Ovary (tissue), 9 donors: Measurements from ENCODE around the gene GRHL3. TPM values are rescaled to one million over a fixed set of nuclear protein-coding genes. Genes with fewer than 3 reads are reported as not detected.

Experiments
- DNase-seq, 5 donors: peaks; one replicate each; pipeline ENCODE4 v3.0.0-alpha.2; 2019 to 2020
- H3K27ac ChIP-seq, 2 donors: fragments of 200-600 bp; one replicate each; pipeline versions ENCODE4 v1.5.1 to v1.8.0; 2019 to 2022
- H3K27me3 ChIP-seq: fragments of 200-600 bp; one replicate; pipeline ENCODE4 v1.8.0; 2022
- H3K36me3 ChIP-seq: fragments of 200-600 bp; sonication (generic); one replicate; pipeline ENCODE4 v1.5.1; 2019
- H3K4me1 ChIP-seq: one replicate; pipeline ENCODE4 v1.8.1; 2013; ENCODE audit warnings: mild to moderate bottlenecking, moderate library complexity; ENCODE audit not compliant: insufficient read depth
- H3K4me3 ChIP-seq: fragments of 200-600 bp; sonication (generic); one replicate; pipeline ENCODE4 v1.5.1; 2017
- H3K9me3 ChIP-seq, 2 donors: fragments of 200-600 bp in 1 of 2; sonication (generic) in 1 of 2; one replicate each; pipeline versions ENCODE4 v1.5.1 to v1.8.1; 2013 to 2019; ENCODE audit warnings: mild to moderate bottlenecking in 1 of 2, moderate library complexity in 1 of 2
- EP300 ChIP-seq: sonication (generic); formaldehyde crosslinking; IDR thresholded peaks from one replicate; pipeline ENCODE4 v1.6.1; 2017; ENCODE audit warnings: antibody characterized with exemption
- POLR2A ChIP-seq: fragments of 450-650 bp; IDR thresholded peaks from one replicate; pipeline ENCODE4 v1.6.1; 2017; ENCODE audit warnings: antibody characterized with exemption, mild to moderate bottlenecking, moderate library complexity
- WGBS, 3 donors: extraction: QIAGEN DNeasy Blood & Tissue Kit in 1 of 3; methylation state at CpG; one replicate each; pipeline versions ENCODE4 v1.1.5 to v1.1.7; 2013 to 2017; 5-methylcytosine and 5-hydroxymethylcytosine counted together
- intact Hi-C, 4 donors: fragments of 100-400 bp; cut with DNase I; formaldehyde crosslinking; loops; one replicate each; pipeline versions ENCODE4 v1.11.0 to v1.15.1; 2022 to 2023
- polyA plus RNA-seq, 2 donors: library from polyadenylated mRNA; stranded (reverse); fragments of 200-250 nt in 1 of 2; fragments of 350-450 nt in 1 of 2; fragmentation: Illumina TruSeq in 1 of 2; extraction: RNeasy Lipid Tissue Mini Kit (QIAGEN cat#74804) in 1 of 2; gene quantifications; one replicate each; pipeline ENCODE4 v1.2.3, GENCODE V29; 2013 to 2014
- total RNA-seq, 7 donors: library from RNA; depleted of rRNA in 2 of 7; stranded (reverse); fragments of >200 nt in 2 of 7; fragmentation: NEBNext Ultra II Directional in 3 of 7; extraction: Animal tissue kit (Norgen Biotek cat#: 25700) in 3 of 7; gene quantifications; one replicate each; pipeline versions ENCODE4 v1.1.0 to v1.2.4, GENCODE V29; 2016 to 2023
- TF ChIP-seq, protein P1 (sequence below), 3 donors: fragments of 450-650 bp in 2 of 3; fragments of 200-600 bp in 1 of 3; IDR thresholded peaks; one replicate each; pipeline versions ENCODE4 v1.5.1 to v1.8.0; 2016 to 2022; ENCODE audit warnings: antibody characterized with exemption in 3 of 3, mild to moderate bottlenecking in 1 of 3
- donor health status: DM: no; HTN: no; CAD: no; lungs with moderate emphysema.
- donor health status: DM: no; HTN: no; CAD: no.
- donor health status: Bipolar disorder and iron deficiency.
- donor health status: DM: yes; HTN: yes; CAD: no.
- donor health status: DM: no; HTN: no; CAD: no.
- donor health status: DM: yes; HTN: yes; CAD: no.

Gene GRHL3
- total and polyA plus RNA-seq, 9 donors: 0.15 to 1.6 (median 0.48) TPM; not detected in 6

- WGBS, 3 donors: 60 to 81% (median 74%) methylated on average over 3 of the region's 3 CpGs
- Histone ChIP-seq H3K4me1 (peaks cover 5% of the 10 kb centered on the region), H3K4me3 (no peak overlapping the region), H3K27me3 (no peaks in the 10 kb centered on the region), H3K36me3 (no peaks in the 10 kb centered on the region), H3K27ac (no peak overlapping the region), H3K9me3 (no peaks in the 10 kb centered on the region)
- TF ChIP-seq EP300 (no peak), POLR2A (no peak)
- TF ChIP-seq, protein P1, sequence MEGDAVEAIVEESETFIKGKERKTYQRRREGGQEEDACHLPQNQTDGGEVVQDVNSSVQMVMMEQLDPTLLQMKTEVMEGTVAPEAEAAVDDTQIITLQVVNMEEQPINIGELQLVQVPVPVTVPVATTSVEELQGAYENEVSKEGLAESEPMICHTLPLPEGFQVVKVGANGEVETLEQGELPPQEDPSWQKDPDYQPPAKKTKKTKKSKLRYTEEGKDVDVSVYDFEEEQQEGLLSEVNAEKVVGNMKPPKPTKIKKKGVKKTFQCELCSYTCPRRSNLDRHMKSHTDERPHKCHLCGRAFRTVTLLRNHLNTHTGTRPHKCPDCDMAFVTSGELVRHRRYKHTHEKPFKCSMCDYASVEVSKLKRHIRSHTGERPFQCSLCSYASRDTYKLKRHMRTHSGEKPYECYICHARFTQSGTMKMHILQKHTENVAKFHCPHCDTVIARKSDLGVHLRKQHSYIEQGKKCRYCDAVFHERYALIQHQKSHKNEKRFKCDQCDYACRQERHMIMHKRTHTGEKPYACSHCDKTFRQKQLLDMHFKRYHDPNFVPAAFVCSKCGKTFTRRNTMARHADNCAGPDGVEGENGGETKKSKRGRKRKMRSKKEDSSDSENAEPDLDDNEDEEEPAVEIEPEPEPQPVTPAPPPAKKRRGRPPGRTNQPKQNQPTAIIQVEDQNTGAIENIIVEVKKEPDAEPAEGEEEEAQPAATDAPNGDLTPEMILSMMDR (IDR thresholded peaks at IDR 0.05): no peak
- intact Hi-C loops: no loop called here
- no peak for DNase-seq
Measured at GRCh38 chr1:24316645-24317044, 2.5 kb upstream of the GRHL3 start.

DNA sequence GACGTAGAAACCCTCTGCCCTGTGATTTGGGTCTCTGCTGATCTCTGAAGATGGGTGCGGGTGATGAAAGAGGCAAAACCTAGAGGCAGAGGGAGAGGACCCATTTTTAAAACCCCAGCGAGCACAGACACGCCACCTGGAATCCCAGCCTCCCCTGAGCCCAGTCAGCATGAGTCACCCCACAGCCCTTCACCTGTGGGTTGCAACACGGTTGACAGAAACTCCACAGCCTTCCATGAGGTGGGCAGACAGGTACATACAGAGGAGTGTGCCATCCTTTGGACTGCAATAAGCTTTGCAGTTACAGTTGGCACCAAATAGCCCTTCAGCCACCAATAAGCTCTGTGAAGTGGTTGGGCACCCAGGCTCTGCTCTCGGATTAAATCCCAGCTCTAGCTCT lies 2.1 kb upstream of the GRHL3 start:
- no peak overlapping the region for H3K4me3 ChIP-seq
- H3K36me3 ChIP-seq: no peaks in the 10 kb centered on the region
- H3K27me3 ChIP-seq: no peaks in the 10 kb centered on the region
- H3K9me3 ChIP-seq: no peaks in the 10 kb centered on the region
- intact Hi-C loops: no loop called here
- no peak overlapping the region for H3K27ac ChIP-seq
- TF ChIP-seq POLR2A (no peak), EP300 (no peak)
- TF ChIP-seq, protein P1 (IDR thresholded peaks at IDR 0.05): no peak
- H3K4me1 ChIP-seq: peaks cover 5% of the 10 kb centered on the region
- no peak for DNase-seq
- WGBS, 3 donors: 84 to 89% (median 88%) methylated on average over 6 of the region's 6 CpGs

DNA sequence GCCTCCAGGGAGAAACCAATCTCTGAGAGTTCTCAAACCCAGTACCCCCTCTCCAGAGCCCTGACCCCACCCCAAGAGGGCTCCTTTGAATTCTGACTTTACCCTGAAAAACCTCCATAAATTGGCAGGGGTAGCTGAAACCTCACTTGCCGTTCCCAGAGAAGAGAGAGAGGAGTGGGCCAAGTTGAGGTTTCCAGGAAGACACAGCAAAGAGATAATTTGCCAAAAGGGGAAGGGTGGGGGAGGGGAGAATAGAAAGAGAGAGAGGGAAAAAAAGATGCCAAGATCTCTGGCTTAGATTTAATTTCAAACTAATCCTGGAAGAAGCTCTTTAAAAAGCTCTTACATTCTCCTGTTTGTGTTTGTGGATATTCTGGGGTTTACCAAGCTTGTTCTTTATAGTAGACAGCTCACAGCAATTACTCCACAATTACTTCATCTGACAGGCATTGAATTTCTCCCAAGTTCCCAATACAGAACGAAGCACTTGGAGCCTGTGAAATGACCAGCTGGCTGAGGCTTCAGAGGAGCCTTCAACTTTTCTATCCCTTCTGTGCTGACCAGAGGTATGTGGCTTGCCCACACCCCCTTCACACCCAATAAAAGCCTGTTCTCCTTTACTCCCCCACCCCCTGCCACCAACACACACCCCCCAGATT lies 1.1 kb upstream of the GRHL3 start:
- no peak for TF ChIP-seq POLR2A
- no peak for TF ChIP-seq EP300
- TF ChIP-seq, protein P1 (IDR thresholded peaks at IDR 0.05): no peak
- Histone ChIP-seq H3K27ac (no peak overlapping the region), H3K4me1 (peaks cover 5% of the 10 kb centered on the region), H3K4me3 (no peak overlapping the region), H3K36me3 (no peaks in the 10 kb centered on the region), H3K27me3 (no peaks in the 10 kb centered on the region), H3K9me3 (no peaks in the 10 kb centered on the region)
- intact Hi-C loops: no loop called here
- WGBS, 3 donors: 4 to 6% (median 5%) methylated on average over 2 of the region's 2 CpGs
- no peak for DNase-seq

- TF ChIP-seq POLR2A: no peak
- TF ChIP-seq EP300: no peak
- TF ChIP-seq, protein P1 (IDR thresholded peaks at IDR 0.05): no peak
Measured at GRCh38 chr1:24318615-24319311, 394 bp upstream of the GRHL3 start.

More at GRCh38 chr1:24318615-24319311, 394 bp upstream of the GRHL3 start:
- Histone ChIP-seq H3K36me3 (no peaks in the 10 kb centered on the region), H3K9me3 (no peaks in the 10 kb centered on the region), H3K4me1 (peaks cover 5% of the 10 kb centered on the region), H3K27me3 (no peaks in the 10 kb centered on the region), H3K4me3 (no peak overlapping the region), H3K27ac (no peak overlapping the region)
- no peak for DNase-seq
- WGBS, 3 donors: 36 to 55% (median 45%) methylated on average over 5 of the region's 5 CpGs
- intact Hi-C loops: no loop called here
